K562 (cell line): Measurements from ENCODE around the gene FYTTD1. TPM values are rescaled to one million over a fixed set of nuclear protein-coding genes. Genes with fewer than 3 reads are reported as not detected.

Source experiments
- ETS2 ChIP-seq: IDR thresholded peaks from 2 replicates; pipeline ENCODE4 v1.6.1; 2016; ENCODE audit warnings: borderline replicate concordance, missing genetic modification characterization, mild to moderate bottlenecking, moderate library complexity, missing compliant biosample characterization; ENCODE audit not compliant: poor library complexity, severe bottlenecking
- OTX1 ChIP-seq: fragments of 450-650 bp; formaldehyde crosslinking; IDR thresholded peaks from 2 replicates; pipeline ENCODE4 v1.4.0; 2022; ENCODE audit warnings: mild to moderate bottlenecking
- polyA plus RNA-seq, 8 experiments: library from polyadenylated mRNA; depleted of rRNA in 4 of 8; stranded (reverse) in 5 of 8; unstranded in 3 of 8; fragments of >200 nt; fragmentation: Nextera tagmentation in 2 of 8; fragmentation: Illumina TruSeq in 1 of 8; extraction: Ambion mirVana in 2 of 8; extraction: Trizol in 1 of 8; gene quantifications; 2 replicates each; pipeline versions ENCODE4 v1.2.1 to v1.2.3, GENCODE V29; 2011 to 2014; ENCODE audit warnings: inconsistent platforms in 1 of 8, missing spikeins in 1 of 8
- total RNA-seq, 7 experiments: library from RNA; depleted of rRNA in 6 of 7; stranded (reverse); fragments of >200 nt in 6 of 7; fragmentation: Illumina TruSeq in 2 of 7; extraction: Trizol in 2 of 7; gene quantifications; 2 replicates each; pipeline versions ENCODE4 v1.2.1 to v1.2.3, GENCODE V29; 2011 to 2021; ENCODE audit warnings: low replicate concordance in 1 of 7
- TF ChIP-seq, protein P1 (sequence below): fragments of 450-650 bp; IDR thresholded peaks from 2 replicates; pipeline ENCODE4 v1.6.1; 2016; ENCODE audit warnings: mild to moderate bottlenecking, moderate library complexity
- TF ChIP-seq, protein P2 (sequence below): fragments of 450-650 bp; IDR thresholded peaks from 2 replicates; pipeline ENCODE4 v1.6.1; 2014; ENCODE audit warnings: low read depth, mild to moderate bottlenecking, moderate library complexity, borderline replicate concordance
- TF ChIP-seq, protein P3 (sequence below): fragments of 450-650 bp; formaldehyde crosslinking; IDR thresholded peaks from 2 replicates; pipeline ENCODE4 v1.4.0; 2022; ENCODE audit warnings: missing genetic modification characterization
- TF ChIP-seq, protein P4 (sequence below), 2 experiments: fragments of 150-350 bp in 1 of 2; IDR thresholded peaks; 2 replicates each; pipeline ENCODE4 v1.6.1; 2012 to 2016; ENCODE audit warnings: low read depth in 2 of 2, low read length in 2 of 2, mild to moderate bottlenecking in 1 of 2, moderate library complexity in 1 of 2

FYTTD1 gene
- total and polyA plus RNA-seq, 9 of the 15 experiments (the other 6 are each of a cell fraction or from before 2014, with no cell fraction given): 35.7 to 106 (median 76.3) TPM

DNA sequence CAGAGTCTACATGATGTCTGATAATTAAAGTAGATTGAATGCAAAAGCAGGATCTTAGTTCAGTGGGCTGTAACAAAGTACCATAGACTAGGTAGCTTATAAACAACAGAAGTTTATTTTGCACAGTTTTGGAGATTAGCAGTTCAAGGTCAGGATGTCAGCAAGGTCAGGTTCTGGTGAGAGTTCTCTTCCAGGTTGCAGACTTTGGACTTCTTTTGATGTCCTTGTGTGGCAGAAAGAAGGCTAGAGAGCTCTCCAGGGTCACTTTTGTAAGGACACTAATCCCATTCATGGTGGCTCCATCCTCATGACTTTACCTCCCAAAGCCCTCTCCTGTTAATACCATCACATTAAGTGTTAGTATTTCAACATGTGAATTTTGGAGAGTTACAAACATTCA, 12.1 kb downstream of the FYTTD1 start (continued):
- TF ChIP-seq, protein P1, sequence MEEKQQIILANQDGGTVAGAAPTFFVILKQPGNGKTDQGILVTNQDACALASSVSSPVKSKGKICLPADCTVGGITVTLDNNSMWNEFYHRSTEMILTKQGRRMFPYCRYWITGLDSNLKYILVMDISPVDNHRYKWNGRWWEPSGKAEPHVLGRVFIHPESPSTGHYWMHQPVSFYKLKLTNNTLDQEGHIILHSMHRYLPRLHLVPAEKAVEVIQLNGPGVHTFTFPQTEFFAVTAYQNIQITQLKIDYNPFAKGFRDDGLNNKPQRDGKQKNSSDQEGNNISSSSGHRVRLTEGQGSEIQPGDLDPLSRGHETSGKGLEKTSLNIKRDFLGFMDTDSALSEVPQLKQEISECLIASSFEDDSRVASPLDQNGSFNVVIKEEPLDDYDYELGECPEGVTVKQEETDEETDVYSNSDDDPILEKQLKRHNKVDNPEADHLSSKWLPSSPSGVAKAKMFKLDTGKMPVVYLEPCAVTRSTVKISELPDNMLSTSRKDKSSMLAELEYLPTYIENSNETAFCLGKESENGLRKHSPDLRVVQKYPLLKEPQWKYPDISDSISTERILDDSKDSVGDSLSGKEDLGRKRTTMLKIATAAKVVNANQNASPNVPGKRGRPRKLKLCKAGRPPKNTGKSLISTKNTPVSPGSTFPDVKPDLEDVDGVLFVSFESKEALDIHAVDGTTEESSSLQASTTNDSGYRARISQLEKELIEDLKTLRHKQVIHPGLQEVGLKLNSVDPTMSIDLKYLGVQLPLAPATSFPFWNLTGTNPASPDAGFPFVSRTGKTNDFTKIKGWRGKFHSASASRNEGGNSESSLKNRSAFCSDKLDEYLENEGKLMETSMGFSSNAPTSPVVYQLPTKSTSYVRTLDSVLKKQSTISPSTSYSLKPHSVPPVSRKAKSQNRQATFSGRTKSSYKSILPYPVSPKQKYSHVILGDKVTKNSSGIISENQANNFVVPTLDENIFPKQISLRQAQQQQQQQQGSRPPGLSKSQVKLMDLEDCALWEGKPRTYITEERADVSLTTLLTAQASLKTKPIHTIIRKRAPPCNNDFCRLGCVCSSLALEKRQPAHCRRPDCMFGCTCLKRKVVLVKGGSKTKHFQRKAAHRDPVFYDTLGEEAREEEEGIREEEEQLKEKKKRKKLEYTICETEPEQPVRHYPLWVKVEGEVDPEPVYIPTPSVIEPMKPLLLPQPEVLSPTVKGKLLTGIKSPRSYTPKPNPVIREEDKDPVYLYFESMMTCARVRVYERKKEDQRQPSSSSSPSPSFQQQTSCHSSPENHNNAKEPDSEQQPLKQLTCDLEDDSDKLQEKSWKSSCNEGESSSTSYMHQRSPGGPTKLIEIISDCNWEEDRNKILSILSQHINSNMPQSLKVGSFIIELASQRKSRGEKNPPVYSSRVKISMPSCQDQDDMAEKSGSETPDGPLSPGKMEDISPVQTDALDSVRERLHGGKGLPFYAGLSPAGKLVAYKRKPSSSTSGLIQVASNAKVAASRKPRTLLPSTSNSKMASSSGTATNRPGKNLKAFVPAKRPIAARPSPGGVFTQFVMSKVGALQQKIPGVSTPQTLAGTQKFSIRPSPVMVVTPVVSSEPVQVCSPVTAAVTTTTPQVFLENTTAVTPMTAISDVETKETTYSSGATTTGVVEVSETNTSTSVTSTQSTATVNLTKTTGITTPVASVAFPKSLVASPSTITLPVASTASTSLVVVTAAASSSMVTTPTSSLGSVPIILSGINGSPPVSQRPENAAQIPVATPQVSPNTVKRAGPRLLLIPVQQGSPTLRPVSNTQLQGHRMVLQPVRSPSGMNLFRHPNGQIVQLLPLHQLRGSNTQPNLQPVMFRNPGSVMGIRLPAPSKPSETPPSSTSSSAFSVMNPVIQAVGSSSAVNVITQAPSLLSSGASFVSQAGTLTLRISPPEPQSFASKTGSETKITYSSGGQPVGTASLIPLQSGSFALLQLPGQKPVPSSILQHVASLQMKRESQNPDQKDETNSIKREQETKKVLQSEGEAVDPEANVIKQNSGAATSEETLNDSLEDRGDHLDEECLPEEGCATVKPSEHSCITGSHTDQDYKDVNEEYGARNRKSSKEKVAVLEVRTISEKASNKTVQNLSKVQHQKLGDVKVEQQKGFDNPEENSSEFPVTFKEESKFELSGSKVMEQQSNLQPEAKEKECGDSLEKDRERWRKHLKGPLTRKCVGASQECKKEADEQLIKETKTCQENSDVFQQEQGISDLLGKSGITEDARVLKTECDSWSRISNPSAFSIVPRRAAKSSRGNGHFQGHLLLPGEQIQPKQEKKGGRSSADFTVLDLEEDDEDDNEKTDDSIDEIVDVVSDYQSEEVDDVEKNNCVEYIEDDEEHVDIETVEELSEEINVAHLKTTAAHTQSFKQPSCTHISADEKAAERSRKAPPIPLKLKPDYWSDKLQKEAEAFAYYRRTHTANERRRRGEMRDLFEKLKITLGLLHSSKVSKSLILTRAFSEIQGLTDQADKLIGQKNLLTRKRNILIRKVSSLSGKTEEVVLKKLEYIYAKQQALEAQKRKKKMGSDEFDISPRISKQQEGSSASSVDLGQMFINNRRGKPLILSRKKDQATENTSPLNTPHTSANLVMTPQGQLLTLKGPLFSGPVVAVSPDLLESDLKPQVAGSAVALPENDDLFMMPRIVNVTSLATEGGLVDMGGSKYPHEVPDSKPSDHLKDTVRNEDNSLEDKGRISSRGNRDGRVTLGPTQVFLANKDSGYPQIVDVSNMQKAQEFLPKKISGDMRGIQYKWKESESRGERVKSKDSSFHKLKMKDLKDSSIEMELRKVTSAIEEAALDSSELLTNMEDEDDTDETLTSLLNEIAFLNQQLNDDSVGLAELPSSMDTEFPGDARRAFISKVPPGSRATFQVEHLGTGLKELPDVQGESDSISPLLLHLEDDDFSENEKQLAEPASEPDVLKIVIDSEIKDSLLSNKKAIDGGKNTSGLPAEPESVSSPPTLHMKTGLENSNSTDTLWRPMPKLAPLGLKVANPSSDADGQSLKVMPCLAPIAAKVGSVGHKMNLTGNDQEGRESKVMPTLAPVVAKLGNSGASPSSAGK: no peak
- TF ChIP-seq, protein P2, sequence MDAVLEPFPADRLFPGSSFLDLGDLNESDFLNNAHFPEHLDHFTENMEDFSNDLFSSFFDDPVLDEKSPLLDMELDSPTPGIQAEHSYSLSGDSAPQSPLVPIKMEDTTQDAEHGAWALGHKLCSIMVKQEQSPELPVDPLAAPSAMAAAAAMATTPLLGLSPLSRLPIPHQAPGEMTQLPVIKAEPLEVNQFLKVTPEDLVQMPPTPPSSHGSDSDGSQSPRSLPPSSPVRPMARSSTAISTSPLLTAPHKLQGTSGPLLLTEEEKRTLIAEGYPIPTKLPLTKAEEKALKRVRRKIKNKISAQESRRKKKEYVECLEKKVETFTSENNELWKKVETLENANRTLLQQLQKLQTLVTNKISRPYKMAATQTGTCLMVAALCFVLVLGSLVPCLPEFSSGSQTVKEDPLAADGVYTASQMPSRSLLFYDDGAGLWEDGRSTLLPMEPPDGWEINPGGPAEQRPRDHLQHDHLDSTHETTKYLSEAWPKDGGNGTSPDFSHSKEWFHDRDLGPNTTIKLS: no peak
- TF ChIP-seq, protein P3, sequence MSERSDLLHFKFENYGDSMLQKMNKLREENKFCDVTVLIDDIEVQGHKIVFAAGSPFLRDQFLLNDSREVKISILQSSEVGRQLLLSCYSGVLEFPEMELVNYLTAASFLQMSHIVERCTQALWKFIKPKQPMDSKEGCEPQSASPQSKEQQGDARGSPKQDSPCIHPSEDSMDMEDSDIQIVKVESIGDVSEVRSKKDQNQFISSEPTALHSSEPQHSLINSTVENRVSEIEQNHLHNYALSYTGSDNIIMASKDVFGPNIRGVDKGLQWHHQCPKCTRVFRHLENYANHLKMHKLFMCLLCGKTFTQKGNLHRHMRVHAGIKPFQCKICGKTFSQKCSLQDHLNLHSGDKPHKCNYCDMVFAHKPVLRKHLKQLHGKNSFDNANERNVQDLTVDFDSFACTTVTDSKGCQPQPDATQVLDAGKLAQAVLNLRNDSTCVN (CRISPR knock-in tag): no peak
- TF ChIP-seq, protein P4, sequence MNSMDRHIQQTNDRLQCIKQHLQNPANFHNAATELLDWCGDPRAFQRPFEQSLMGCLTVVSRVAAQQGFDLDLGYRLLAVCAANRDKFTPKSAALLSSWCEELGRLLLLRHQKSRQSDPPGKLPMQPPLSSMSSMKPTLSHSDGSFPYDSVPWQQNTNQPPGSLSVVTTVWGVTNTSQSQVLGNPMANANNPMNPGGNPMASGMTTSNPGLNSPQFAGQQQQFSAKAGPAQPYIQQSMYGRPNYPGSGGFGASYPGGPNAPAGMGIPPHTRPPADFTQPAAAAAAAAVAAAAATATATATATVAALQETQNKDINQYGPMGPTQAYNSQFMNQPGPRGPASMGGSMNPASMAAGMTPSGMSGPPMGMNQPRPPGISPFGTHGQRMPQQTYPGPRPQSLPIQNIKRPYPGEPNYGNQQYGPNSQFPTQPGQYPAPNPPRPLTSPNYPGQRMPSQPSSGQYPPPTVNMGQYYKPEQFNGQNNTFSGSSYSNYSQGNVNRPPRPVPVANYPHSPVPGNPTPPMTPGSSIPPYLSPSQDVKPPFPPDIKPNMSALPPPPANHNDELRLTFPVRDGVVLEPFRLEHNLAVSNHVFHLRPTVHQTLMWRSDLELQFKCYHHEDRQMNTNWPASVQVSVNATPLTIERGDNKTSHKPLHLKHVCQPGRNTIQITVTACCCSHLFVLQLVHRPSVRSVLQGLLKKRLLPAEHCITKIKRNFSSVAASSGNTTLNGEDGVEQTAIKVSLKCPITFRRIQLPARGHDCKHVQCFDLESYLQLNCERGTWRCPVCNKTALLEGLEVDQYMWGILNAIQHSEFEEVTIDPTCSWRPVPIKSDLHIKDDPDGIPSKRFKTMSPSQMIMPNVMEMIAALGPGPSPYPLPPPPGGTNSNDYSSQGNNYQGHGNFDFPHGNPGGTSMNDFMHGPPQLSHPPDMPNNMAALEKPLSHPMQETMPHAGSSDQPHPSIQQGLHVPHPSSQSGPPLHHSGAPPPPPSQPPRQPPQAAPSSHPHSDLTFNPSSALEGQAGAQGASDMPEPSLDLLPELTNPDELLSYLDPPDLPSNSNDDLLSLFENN (IDR thresholded peaks at IDR 0.05; ENCODE audit: low read depth in 2 of 2, low read length in 2 of 2): no peak
- TF ChIP-seq OTX1 (CRISPR knock-in tag): no peak
- TF ChIP-seq ETS2 (tag): no peak
- TF ChIP-seq, all 486 proteins: peak for 0
